H1 (cell line): ENCODE results near the gene CASR. TPM values are rescaled to one million over a fixed set of nuclear protein-coding genes. Genes with fewer than 3 reads are reported as not detected.

ENCODE experiments used
- CTCF ChIA-PET: fragments of 300-600 bp; sonication (Branson Sonifier 250); formaldehyde crosslinking; loops from one replicate; lab custom pipeline; 2021; ENCODE audit not compliant: partially characterized antibody; lab: Charles Lee
- POLR2A ChIA-PET: fragments of 300-600 bp; sonication (Branson Sonifier 250); formaldehyde crosslinking; loops from one replicate; lab custom pipeline; 2021; ENCODE audit warnings: inconsistent platforms; ENCODE audit not compliant: partially characterized antibody; lab: Charles Lee
- DNase-seq, 2 experiments: peaks; one replicate each; pipeline versions ENCODE4 v3.0.0 to v3.0.0-alpha.2; 2010 to 2022; ENCODE audit warnings: low spot score in 2 of 2, low read depth in 1 of 2, mixed read lengths in 1 of 2
- FAIRE-seq: peaks from 2 replicates; lab custom pipeline; 2011; peaks lifted over from hg19 to GRCh38; lab: Jason Lieb, UNC
- H2AFZ ChIP-seq: 2 replicates; pipeline ENCODE4 v1.8.1; 2012; ENCODE audit warnings: low read length, inconsistent platforms
- H2AK5ac ChIP-seq: 2 replicates; pipeline ENCODE4 v1.6.1; 2013; ENCODE audit warnings: low read depth, low read length
- H2BK120ac ChIP-seq: replicated peaks from 2 replicates; pipeline ENCODE3; 2013; ENCODE audit warnings: low read depth, low read length, inconsistent platforms
- H2BK12ac ChIP-seq: 2 replicates; pipeline ENCODE4 v1.6.1; 2013; ENCODE audit warnings: low read depth, low read length
- H2BK15ac ChIP-seq: 2 replicates; pipeline ENCODE4 v1.6.1; 2013; ENCODE audit warnings: low read length
- H2BK20ac ChIP-seq: 2 replicates; pipeline ENCODE4 v1.6.1; 2013; ENCODE audit warnings: low read length
- H2BK5ac ChIP-seq: 2 replicates; pipeline ENCODE4 v1.6.1; 2013; ENCODE audit warnings: low read depth, low read length
- H3K14ac ChIP-seq: 2 replicates; pipeline ENCODE4 v1.6.1; 2013; ENCODE audit warnings: inconsistent platforms; ENCODE audit not compliant: insufficient read length
- H3K18ac ChIP-seq: 2 replicates; pipeline ENCODE4 v1.6.1; 2013; ENCODE audit warnings: low read length; ENCODE audit errors: extremely low read depth
- H3K23ac ChIP-seq: 2 replicates; pipeline ENCODE4 v1.6.1; 2013; ENCODE audit warnings: inconsistent platforms; ENCODE audit not compliant: insufficient read length
- H3K23me2 ChIP-seq: 2 replicates; pipeline ENCODE4 v1.6.1; 2013; ENCODE audit warnings: low read depth, low read length
- H3K27ac ChIP-seq: 2 replicates; pipeline ENCODE4 v1.6.1; 2011; ENCODE audit warnings: low read depth, low read length, inconsistent platforms
- H3K27me3 ChIP-seq, 4 experiments: replicated peaks in 1 of 4; 1 replicate in 1 of 4; 2 replicates in 3 of 4; pipeline versions ENCODE4 v1.6.1 to v1.8.1; 2011 to 2013; ENCODE audit warnings: low read length in 3 of 4, mild to moderate bottlenecking in 3 of 4, inconsistent platforms in 2 of 4, mixed read lengths in 2 of 4, moderate library complexity in 1 of 4; ENCODE audit not compliant: control insufficient read depth in 3 of 4, insufficient read depth in 3 of 4; ENCODE audit errors: extremely low read depth in 1 of 4
- H3K36me3 ChIP-seq, 4 experiments: 2 replicates each; pipeline versions ENCODE4 v1.6.1 to v1.8.1; 2011 to 2013; ENCODE audit warnings: mild to moderate bottlenecking in 4 of 4, low read length in 3 of 4, moderate library complexity in 2 of 4, control low read depth in 1 of 4, inconsistent platforms in 1 of 4; ENCODE audit not compliant: insufficient read depth in 4 of 4, control insufficient read depth in 2 of 4
- H3K4ac ChIP-seq: replicated peaks from 2 replicates; pipeline ENCODE3; 2013; ENCODE audit warnings: low read length, low read depth, mixed read lengths, inconsistent platforms; ENCODE audit not compliant: insufficient read length
- H3K4me1 ChIP-seq, 4 experiments: replicated peaks in 1 of 4; 1 replicate in 1 of 4; 2 replicates in 3 of 4; pipeline versions ENCODE4 v1.6.1 to v1.8.1; 2011 to 2013; ENCODE audit warnings: low read length in 3 of 4, inconsistent platforms in 2 of 4, mixed read lengths in 1 of 4; ENCODE audit not compliant: insufficient read depth in 4 of 4, control insufficient read depth in 3 of 4
- H3K4me2 ChIP-seq, 2 experiments: 2 replicates each; pipeline versions ENCODE4 v1.6.1 to v1.8.1; 2011 to 2013; ENCODE audit warnings: low read depth in 2 of 2, low read length in 2 of 2, control low read depth in 1 of 2, inconsistent platforms in 1 of 2, mild to moderate bottlenecking in 1 of 2; ENCODE audit not compliant: insufficient read depth in 1 of 2
- H3K4me3 ChIP-seq, 4 experiments: fragments of 200-600, 300-600 bp in 1 of 4; sonication (generic), shearing (Covaris generic), sonication (Bioruptor Twin) in 1 of 4; 2 replicates each; pipeline versions ENCODE4 v1.5.1 to v1.8.1; 2011 to 2016; ENCODE audit warnings: low read length in 4 of 4, low read depth in 3 of 4, control low read depth in 2 of 4, inconsistent platforms in 2 of 4, mild to moderate bottlenecking in 2 of 4, mixed read lengths in 1 of 4, moderate library complexity in 1 of 4; ENCODE audit not compliant: insufficient read depth in 2 of 4; ENCODE audit errors: extremely low read depth in 1 of 4
- H3K56ac ChIP-seq: replicated peaks from 2 replicates; pipeline ENCODE3; 2013; ENCODE audit warnings: low read depth, mild to moderate bottlenecking, mixed read lengths, low read length, inconsistent platforms; ENCODE audit not compliant: insufficient read length
- H3K79me1 ChIP-seq: 2 replicates; pipeline ENCODE4 v1.6.1; 2013; ENCODE audit warnings: low read depth, low read length, control low read depth
- H3K79me2 ChIP-seq, 2 experiments: 2 replicates each; pipeline versions ENCODE4 v1.6.1 to v1.8.1; 2012 to 2013; ENCODE audit warnings: low read length in 2 of 2, mild to moderate bottlenecking in 2 of 2, inconsistent platforms in 1 of 2; ENCODE audit not compliant: insufficient read depth in 2 of 2, control insufficient read depth in 1 of 2
- H3K9ac ChIP-seq, 4 experiments: replicated peaks in 1 of 4; 1 replicate in 1 of 4; 2 replicates in 3 of 4; pipeline versions ENCODE4 v1.6.1 to v1.8.1; 2011 to 2013; ENCODE audit warnings: low read depth in 3 of 4, low read length in 3 of 4, control low read depth in 2 of 4, mild to moderate bottlenecking in 2 of 4, moderate library complexity in 2 of 4, inconsistent platforms in 1 of 4; ENCODE audit errors: extremely low read depth in 1 of 4
- H3K9me3 ChIP-seq, 2 experiments: 2 replicates each; pipeline versions ENCODE4 v1.6.1 to v1.8.1; 2012 to 2013; ENCODE audit warnings: mild to moderate bottlenecking in 2 of 2, moderate library complexity in 2 of 2, control low read depth in 1 of 2, inconsistent platforms in 1 of 2, low read depth in 1 of 2, low read length in 1 of 2, mixed read lengths in 1 of 2; ENCODE audit not compliant: insufficient read depth in 2 of 2
- H4K20me1 ChIP-seq, 2 experiments: replicated peaks in 1 of 2; 2 replicates each; pipeline versions ENCODE3 to v1.8.1; 2011 to 2013; ENCODE audit warnings: inconsistent platforms in 2 of 2, low read length in 2 of 2, mild to moderate bottlenecking in 1 of 2; ENCODE audit not compliant: insufficient read depth in 2 of 2, control insufficient read depth in 1 of 2
- H4K5ac ChIP-seq: 2 replicates; pipeline ENCODE4 v1.6.1; 2013; ENCODE audit warnings: low read length, low read depth, mixed read lengths, inconsistent platforms; ENCODE audit not compliant: insufficient read length
- H4K8ac ChIP-seq: 2 replicates; pipeline ENCODE4 v1.8.0; 2013; ENCODE audit warnings: mild to moderate bottlenecking, moderate library complexity, low read length, inconsistent platforms; ENCODE audit not compliant: insufficient read depth; ENCODE audit errors: extremely low read depth
- H4K91ac ChIP-seq: replicated peaks from 2 replicates; pipeline ENCODE3; 2013; ENCODE audit warnings: low read length, mixed read lengths, inconsistent platforms; ENCODE audit not compliant: insufficient read length
- E2F6 ChIP-seq: IDR thresholded peaks from 2 replicates; pipeline ENCODE4 v1.6.1; 2012; ENCODE audit warnings: inconsistent platforms
- EGR1 ChIP-seq: IDR thresholded peaks from 2 replicates; pipeline ENCODE4 v1.6.1; 2011; ENCODE audit warnings: low read depth, low read length, borderline replicate concordance
- KDM1A ChIP-seq: fragments of 200-600, 300-600 bp; sonication (generic); IDR thresholded peaks from 2 replicates; pipeline ENCODE4 v1.7.1; 2016; ENCODE audit warnings: mild to moderate bottlenecking, low read length, borderline replicate concordance
- MAFK ChIP-seq: IDR thresholded peaks from 2 replicates; pipeline ENCODE4 v1.6.1; 2012; ENCODE audit warnings: low read depth, mild to moderate bottlenecking, improper control_type of control experiment, low read length
- MAX ChIP-seq: IDR thresholded peaks from 2 replicates; pipeline ENCODE4 v1.6.1; 2012; ENCODE audit warnings: inconsistent platforms
- POLR2A ChIP-seq, 2 experiments: IDR thresholded peaks; 1 replicate in 1 of 2; 2 replicates in 1 of 2; pipeline ENCODE4 v1.6.1; 2011; ENCODE audit warnings: low read depth in 2 of 2, low read length in 2 of 2, mild to moderate bottlenecking in 2 of 2; ENCODE audit errors: control extremely low read depth in 1 of 2
- POU5F1 ChIP-seq: IDR thresholded peaks from 2 replicates; pipeline ENCODE4 v1.6.1; 2011; ENCODE audit warnings: low read depth, mild to moderate bottlenecking, low read length, moderate library complexity
- YY1 ChIP-seq: IDR thresholded peaks from 2 replicates; pipeline ENCODE4 v1.6.1; 2011; ENCODE audit warnings: low read depth, mild to moderate bottlenecking, low read length
- WGBS, 2 experiments: shearing (Covaris generic) in 1 of 2; methylation state at CpG; one replicate each; pipeline versions ENCODE4 v1.1.6 to v1.1.7; 2013 to 2015; ENCODE audit warnings: low lambda C conversion rate in 2 of 2, mixed read lengths in 2 of 2, inconsistent platforms in 1 of 2, low coverage in 1 of 2, missing lambda C conversion rate in 1 of 2; ENCODE audit not compliant: insufficient replicate concordance in 2 of 2, insufficient coverage in 1 of 2, insufficient read length in 1 of 2; ENCODE audit errors: extremely low coverage in 1 of 2, missing lambda C conversion rate in 1 of 2; 5-methylcytosine and 5-hydroxymethylcytosine counted together
- polyA plus RNA-seq, 7 experiments: library from polyadenylated mRNA; depleted of rRNA in 3 of 7; stranded (reverse) in 5 of 7; unstranded in 2 of 7; fragments of >200 nt in 5 of 7; fragments of 200-250 nt in 2 of 7; gene quantifications; 1 replicate in 5 of 7; 2 replicates in 1 of 7; 4 replicates in 1 of 7; pipeline versions ENCODE4 v1.2.1 to v1.2.3, GENCODE V29; 2011 to 2013; ENCODE audit warnings: missing spikeins in 2 of 7, mixed read lengths in 2 of 7
- total RNA-seq: library from RNA; stranded (reverse); fragmentation: NEBNext Ultra II Directional; extraction: Animal tissue kit (Norgen Biotek cat#: 25700); gene quantifications from 2 replicates; pipeline ENCODE4 v1.2.1, GENCODE V29; 2021

The CASR gene
- total and polyA plus RNA-seq, 2 of the 8 experiments (the other 6 are each of a cell fraction or from before 2014, with no cell fraction given), result 0.36 to 0.58 TPM

GRCh38 chr3:122232485-122232884, 49.0 kb downstream of the CASR start:
- Histone ChIP-seq H3K79me1 (no peaks in the 10 kb centered on the region), H4K91ac (no peak overlapping the region), H3K23ac (no peak overlapping the region), H4K8ac (no peak overlapping the region), H3K27me3 (no peaks in the 10 kb centered on the region), H2BK12ac (no peak overlapping the region), H2BK15ac (no peak overlapping the region), H3K56ac (no peak overlapping the region), H3K9ac (no peak overlapping the region), H3K27ac (no peak overlapping the region), H3K4me2 (no peak overlapping the region), H3K14ac (no peak overlapping the region), H3K23me2 (no peaks in the 10 kb centered on the region; the same call in 1 of the 2 replicates), H4K20me1 (no peaks in the 10 kb centered on the region), H2BK5ac (no peak overlapping the region), H3K9me3 (peaks cover 0 to 1% of the 10 kb centered on the region in 2 experiments; a peak in 1 of 4 replicates), H3K79me2 (no peaks in the 10 kb centered on the region), H3K36me3 (no peaks in the 10 kb centered on the region), H2AFZ (no peak overlapping the region), H2BK120ac (no peak overlapping the region), H4K5ac (no peak overlapping the region), H3K4ac (no peak overlapping the region), H2AK5ac (no peak overlapping the region), H3K4me1 (peaks cover 0 to 3% (median 0%) of the 10 kb centered on the region in 4 experiments; a peak in 1 of 7 replicates), H3K18ac (no peak overlapping the region), H2BK20ac (no peak overlapping the region), H3K4me3 (no peak overlapping the region)
- 88% methylated on average over 4 of the region's 4 CpGs; no CpG with 5 or more reads in 1 of the 2 experiments for WGBS, 2 experiments
- ChIA-PET POLR2A (no interaction called here), CTCF (interaction anchor here (1.7 kb wide), 1 partner anchor 27 kb away, joined by 5 read pairs; no protein-coding TSS in a partner anchor)
- FAIRE-seq (no peak), DNase-seq (no peak)
- TF ChIP-seq EGR1 (no peak), POLR2A (IDR thresholded peaks at IDR 0.05; ENCODE audit: control extremely low read depth in 1 of 2, low read depth in 2 of 2, low read length in 2 of 2) (no peak), MAX (no peak), YY1 (no peak), POU5F1 (no peak), KDM1A (no peak), E2F6 (no peak), MAFK (no peak)
